DMS153 (cell line): ENCODE data around the gene OMP.

Experiments
- DNase-seq: peaks from one replicate; lab custom pipeline; 2025; lab: John Stamatoyannopoulos, UW

Gene OMP

DNA sequence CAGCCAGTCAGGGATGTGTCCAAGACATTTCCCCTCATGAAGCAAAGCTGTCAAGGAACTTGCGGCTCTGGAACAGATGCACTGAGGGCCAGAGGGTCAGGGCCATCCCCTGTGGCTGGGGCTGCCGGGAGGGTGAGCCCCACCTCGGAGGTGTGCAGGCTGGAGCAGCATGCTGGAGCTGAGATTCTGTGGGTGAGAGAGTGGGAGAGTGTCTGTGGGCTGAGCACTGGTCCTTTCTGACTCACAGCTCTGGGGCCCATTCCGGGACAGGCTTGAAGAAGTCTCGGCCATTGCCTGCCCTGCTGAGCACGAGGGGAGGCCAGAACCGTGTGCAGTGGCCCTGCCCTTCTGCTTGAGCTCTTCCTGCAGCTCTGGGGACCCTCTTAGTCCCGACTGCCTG is 2.1 kb downstream of the OMP start:
- DNase-seq, result no peak

DNA sequence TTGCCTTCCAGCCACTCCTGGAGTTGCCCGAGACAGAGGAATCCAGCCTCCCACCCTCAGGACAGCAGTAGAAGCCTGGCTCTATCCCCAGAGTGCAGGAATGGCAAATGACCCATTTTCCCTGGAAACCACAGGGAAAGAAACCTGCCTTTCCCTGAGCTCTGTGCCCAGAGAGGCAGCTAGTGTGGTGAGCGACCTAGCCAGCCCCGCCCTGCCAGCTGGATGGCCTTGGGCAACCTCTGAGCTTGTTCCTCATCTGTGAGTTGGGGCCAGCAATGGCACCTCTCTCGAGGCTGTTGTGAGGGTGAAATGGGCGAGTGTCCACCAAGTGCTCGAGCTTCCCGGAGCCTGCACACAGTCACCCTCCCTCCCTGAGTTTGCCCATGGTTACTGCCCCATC is 3.7 kb downstream of the OMP start:
- DNase-seq, result no peak

GRCh38 chr11:77106759-77107158 is 4.1 kb downstream of the OMP start:
- DNase-seq, result no peak

DNA sequence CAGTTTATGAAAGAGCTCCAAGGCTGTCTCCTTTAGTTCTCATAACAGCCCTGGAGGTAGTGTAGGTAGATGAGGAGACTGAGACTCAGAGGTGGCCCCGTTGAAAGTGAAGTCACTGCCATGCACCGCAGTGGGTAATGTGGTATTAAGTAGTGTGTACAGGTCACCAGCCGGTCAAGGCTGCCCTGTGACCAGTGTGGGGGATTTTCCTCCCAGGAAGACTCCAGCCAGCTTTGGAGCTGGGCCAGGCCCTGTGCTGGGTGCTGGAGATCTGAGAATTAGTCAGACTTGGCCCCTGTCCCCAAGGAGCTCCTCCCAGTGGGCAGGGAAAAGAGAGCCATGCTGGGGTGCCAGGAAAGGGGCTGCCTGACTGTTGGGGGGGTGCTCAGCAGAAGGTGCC is 5.3 kb downstream of the OMP start:
- no peak for DNase-seq

DNA sequence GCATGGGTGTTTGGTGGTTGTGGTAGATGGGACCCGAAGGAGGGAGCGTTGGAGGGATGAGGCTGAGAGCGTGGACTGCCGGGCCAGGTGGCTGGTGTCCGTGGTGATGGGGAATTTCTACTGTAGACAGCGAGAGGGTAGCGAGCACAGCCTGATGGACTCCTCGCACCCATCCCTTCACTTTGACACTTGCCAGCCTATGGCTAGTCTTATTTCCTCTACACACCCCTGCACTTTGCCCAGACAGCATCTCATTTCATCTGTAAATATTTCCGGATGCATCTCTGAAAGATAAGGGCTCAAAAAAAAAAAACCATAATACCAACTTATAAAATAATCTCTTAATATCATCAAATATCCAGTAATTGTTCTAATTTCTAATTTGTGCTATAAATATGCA is 5.8 kb downstream of the OMP start:
- DNase-seq, result no peak

GRCh38 chr11:77109236-77110019 is 6.8 kb downstream of the OMP start:
- no peak for DNase-seq

- no peak for DNase-seq
Measured at GRCh38 chr11:77110836-77111235, 8.2 kb downstream of the OMP start.

DNA sequence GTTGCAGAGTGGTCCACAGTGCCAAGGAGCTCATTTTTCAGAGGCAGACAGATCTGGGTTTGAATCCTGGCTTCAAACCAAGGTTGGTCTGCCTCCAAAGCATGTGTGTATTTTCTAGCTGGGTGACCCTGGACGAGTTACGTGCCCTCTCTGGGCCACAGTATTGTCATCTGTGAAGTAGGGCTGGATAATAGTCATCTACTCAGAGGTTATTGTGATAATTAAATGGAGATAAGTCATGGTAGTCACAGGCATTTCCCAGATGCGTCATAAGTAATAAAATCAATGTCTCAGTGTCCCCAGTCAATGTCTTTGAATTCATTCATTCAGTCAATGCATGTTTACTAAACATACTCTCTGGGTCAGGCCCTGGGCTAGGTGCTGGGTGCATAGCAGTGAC is 8.6 kb downstream of the OMP start:
- DNase-seq, result no peak

- DNase-seq, result no peak
Measured at GRCh38 chr11:77111946-77112345, 9.3 kb downstream of the OMP start.

GRCh38 chr11:77112641-77113381 is 10.2 kb downstream of the OMP start:
- DNase-seq, result no peak

GRCh38 chr11:77113382-77114088 is 10.9 kb downstream of the OMP start:
- DNase-seq, result no peak

GRCh38 chr11:77114089-77114463 is 11.4 kb downstream of the OMP start:
- DNase-seq, result no peak

GRCh38 chr11:77115181-77115611 is 12.6 kb downstream of the OMP start:
- no peak for DNase-seq

DNA sequence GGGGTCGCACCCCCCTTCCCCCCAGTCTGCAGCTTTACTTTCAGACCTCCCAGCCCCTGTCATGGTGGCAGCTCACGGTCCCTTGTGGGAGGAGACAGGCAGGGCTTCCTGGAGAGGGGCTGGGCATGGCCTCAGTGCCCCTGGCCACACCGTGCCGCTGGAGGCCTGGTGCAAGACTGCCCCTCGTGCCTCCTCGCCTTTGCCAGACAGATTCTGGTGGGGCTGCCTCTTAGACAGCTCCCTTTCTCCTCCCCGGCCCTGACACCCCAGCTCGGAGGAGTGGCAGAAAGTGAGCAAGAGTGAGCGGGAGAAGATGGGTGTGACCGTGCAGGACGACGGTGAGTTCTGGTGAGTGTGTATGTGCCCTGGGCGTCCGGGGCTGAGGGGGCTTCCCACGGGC is 13.3 kb downstream of the OMP start:
- no peak for DNase-seq

DNA sequence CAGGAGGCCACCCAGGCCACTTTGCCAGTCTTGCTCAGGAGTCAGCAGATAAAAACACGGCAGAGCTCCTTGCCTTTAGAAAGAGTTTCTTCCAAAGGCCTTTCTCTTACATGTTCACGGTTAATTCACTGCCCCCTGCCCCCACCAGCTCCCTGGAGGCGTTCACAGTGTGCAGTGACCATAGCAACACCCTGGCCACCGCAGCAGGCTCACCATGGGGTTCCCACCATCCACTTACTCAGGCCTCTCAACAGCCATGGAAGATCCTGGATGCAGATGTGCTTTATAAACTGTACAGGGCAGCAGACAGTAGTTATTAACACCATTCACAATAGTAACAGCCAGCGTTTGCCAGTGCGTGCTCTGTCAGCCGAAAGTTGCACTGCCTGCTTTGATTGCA is 14.9 kb downstream of the OMP start:
- no peak for DNase-seq

- DNase-seq, result no peak
Measured at GRCh38 chr11:77118086-77118485, 15.4 kb downstream of the OMP start.

- no peak for DNase-seq
Measured at GRCh38 chr11:77118971-77119370, 16.3 kb downstream of the OMP start.

DNA sequence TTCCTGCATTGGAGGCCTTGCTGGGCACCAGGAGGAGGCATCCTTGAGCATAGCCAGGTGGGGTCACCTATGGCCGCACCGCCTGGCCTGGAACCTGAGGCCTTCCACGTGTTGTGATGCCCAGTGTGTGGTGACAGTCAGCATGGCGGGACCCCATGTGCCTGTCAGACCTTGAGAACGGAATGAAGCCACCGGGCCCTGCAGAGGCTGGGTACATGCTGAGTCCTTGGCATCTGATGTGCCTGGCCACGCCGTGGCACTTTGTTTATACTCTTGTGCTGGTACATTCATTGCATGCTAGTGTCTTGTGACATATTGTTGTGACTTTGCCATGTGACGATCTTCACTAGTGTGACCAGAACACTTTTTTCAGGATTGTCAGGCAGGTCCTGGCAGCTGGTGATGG is 16.9 kb downstream of the OMP start:
- no peak for DNase-seq

DNA sequence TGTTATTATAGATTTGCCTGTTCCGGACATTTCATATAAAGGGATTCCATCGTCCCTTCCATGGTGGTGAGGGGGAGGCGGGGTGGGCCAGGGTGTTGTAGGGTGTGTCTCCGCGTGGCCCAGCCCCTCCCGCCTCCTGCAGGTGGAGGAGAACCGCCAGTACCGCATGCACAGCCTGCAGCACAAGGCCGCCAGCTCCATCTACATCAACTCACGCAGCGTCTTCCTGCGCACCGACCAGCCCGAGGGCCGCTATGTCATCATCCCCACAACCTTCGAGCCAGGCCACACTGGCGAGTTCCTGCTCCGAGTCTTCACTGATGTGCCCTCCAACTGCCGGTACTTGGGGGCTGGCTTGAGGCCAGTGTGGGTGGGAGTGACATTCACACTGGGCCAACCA is 17.9 kb downstream of the OMP start:
- DNase-seq, result no peak

DNA sequence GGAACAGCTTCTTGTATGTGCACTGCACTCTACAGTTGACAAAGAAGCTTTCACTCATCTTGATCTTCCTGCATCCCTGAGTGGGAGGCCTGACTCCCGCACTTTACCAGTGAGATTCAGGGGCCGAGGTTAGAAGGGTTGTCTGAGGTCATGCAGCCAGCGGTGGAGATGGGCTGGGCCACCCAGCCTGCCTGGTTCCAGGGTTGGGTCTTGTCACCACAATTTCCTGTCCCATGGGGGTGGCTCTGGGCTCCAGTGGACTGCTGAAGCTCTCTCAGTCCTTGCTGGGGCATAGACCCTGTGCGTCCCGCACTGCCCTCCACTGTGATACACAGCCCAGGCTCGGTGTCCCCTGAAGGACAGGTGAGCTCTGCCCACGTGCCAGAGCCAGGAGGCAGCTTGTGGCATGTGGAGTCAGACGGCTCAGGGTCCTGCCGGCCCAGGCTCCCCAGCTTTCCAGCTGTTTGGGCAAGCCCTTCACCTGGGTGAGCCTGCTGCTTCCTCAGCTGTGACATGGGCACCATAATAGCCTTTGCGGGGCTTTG is 18.5 kb downstream of the OMP start:
- DNase-seq, result no peak

DNA sequence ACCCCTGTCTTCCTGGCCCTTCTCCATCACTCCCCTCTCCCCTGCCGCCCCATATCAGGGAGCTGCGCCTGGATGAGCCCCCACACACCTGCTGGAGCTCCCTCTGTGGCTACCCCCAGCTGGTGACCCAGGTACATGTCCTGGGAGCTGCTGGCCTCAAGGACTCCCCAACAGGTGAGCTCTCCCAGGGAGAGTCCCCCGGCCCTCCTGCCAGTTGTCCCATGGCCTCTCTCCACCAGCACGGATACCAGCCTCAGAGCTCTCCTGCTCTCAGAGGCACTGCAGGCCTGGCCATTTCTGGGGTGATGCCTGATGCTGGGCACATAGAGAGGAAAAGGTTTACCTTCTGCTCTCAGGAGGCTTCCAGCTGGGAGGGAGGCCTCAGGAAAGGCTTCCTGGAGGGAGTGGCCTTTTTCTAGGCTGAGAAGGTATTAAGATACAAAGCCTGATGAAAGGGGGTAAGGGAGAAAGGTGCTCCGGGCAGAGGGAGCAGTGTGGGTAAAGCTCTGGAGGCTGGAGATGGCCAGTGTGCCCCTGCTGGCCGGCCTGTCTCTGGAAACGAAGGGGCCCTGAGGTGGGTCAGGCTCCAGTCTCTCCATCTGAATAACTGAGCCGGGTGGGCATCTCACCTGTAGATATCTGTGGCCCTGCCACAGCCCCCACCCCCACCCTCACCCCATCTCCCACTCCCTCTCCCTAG is 19.4 kb downstream of the OMP start:
- DNase-seq, result no peak

DNA sequence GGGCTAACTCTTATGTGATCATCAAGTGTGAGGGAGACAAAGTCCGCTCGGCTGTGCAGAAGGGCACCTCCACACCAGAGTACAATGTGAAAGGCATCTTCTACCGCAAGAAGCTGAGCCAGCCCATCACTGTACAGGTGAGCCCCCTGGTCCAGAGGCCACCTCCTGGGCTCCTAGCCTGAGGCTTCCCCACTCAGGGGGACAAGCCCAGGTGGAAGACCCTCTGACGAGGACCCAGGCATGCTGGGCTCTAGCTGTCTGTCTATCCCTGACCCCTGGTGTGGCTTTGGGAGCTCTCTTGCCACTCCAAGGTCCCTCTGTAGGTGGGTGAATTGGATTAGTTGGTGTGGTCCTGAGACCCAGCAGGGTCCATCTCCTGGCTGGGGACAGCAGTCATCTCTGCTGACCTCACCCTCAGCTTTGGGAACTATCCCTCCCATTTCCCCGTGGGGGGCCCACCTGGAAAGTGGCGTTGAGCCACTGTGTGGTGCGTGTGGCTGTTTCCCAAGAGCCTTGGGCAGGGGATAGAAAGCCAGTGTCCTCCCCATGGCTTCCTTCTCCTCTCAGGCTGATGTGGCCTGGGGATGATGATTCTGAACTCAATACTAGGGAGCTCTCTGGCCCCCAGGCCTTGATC is 20.1 kb downstream of the OMP start:
- DNase-seq, result no peak
